ENCODE data around the gene PDP2.

PDP2 gene

GRCh38 chr16:66902648-66903543 is 22.6 kb downstream of the PDP2 start:
- no peaks in the 10 kb centered on the region for H3K4me1 ChIP-seq (ENCODE audit: control insufficient read depth, insufficient read depth, low read length)
- H3K9me3 ChIP-seq (ENCODE audit: control insufficient read depth, low read length) = no peaks in the 10 kb centered on the region
- H3K27me3 ChIP-seq (ENCODE audit: control insufficient read depth, insufficient read depth, low read length, poor library complexity, severe bottlenecking) = no peaks in the 10 kb centered on the region
- no peak overlapping the region for H3K27ac ChIP-seq (ENCODE audit: insufficient read depth, low read depth, low read length, poor library complexity, severe bottlenecking)
- 85 to 86% methylated on average over 14 of the region's 14 CpGs for WGBS, 2 experiments
- no peak overlapping the region for H3K4me3 ChIP-seq (ENCODE audit: insufficient read depth, low read depth, low read length)
- no peaks in the 10 kb centered on the region for H3K36me3 ChIP-seq (ENCODE audit: control insufficient read depth, insufficient read depth, low read length)

DNA sequence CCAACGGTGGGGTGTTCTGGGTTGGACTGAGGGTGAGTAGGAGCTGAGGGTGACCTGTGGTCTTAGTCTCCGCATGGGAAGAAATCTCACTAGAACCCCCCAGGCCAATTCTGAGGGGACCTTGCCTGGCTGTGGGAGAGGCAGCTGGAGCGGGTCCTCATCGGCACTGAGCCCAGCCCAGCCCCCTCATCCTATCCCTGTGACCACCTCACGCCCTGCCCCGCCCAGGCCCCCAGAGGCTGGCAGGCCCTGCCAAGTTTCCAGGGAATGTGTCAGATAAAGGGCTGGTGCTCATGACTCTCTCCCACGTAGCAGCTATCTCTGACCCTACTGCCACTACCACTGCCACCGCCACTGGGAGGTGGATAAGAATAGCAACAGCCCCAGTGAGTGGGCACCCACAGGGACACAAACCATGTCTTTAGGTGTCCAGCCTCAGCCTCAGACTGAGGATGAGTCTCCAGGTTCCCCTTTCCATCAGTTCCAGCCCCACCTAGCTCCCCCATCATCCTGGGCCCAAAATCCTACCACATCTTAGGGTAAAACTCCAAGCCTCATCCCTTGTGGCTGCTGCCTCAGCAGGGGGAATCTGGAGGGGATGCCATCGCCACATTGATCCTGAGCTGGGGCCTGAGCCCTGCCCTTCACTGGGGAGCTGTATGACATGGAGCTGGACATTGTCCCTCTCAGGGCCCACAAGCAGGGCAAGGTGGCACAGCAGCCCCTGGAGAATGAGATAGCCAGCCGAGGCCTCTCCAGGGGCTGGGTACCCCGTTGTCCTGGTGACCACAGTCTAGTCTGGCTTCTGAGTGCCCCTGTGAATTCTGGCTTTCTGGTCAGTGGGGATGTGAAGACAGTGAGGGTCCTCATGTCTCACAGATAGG is 23.5 kb downstream of the PDP2 start:
- H3K27ac ChIP-seq (ENCODE audit: insufficient read depth, low read depth, low read length, poor library complexity, severe bottlenecking) = no peak overlapping the region
- H3K4me3 ChIP-seq (ENCODE audit: insufficient read depth, low read depth, low read length) = no peak overlapping the region
- H3K27me3 ChIP-seq (ENCODE audit: control insufficient read depth, insufficient read depth, low read length, poor library complexity, severe bottlenecking) = no peaks in the 10 kb centered on the region
- H3K36me3 ChIP-seq (ENCODE audit: control insufficient read depth, insufficient read depth, low read length) = no peaks in the 10 kb centered on the region
- 90 to 92% methylated on average over 11 of the region's 11 CpGs for WGBS, 2 experiments
- no peaks in the 10 kb centered on the region for H3K9me3 ChIP-seq (ENCODE audit: control insufficient read depth, low read length)
- no peaks in the 10 kb centered on the region for H3K4me1 ChIP-seq (ENCODE audit: control insufficient read depth, insufficient read depth, low read length)

DNA sequence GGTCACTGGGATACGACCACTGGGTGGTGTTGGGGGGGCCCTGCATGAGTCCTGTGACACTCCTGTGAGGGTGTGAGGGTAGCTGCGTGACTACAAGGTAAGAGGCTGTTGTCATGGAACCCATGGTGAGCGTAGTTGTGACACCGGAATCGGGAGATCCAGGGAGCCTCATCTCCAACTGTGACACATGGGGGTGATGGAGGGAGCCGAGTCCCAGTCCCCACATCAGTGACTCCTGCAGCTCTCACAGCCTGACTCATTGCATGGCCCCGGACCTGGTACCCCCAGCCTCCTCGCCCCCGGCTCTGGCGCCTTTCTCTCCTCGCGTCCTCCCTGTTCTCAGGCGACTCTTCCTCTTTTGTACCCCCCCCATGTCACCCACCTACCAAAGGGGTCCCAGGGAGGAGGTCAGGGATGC is 24.1 kb downstream of the PDP2 start:
- no peaks in the 10 kb centered on the region for H3K36me3 ChIP-seq (ENCODE audit: control insufficient read depth, insufficient read depth, low read length)
- no peaks in the 10 kb centered on the region for H3K4me1 ChIP-seq (ENCODE audit: control insufficient read depth, insufficient read depth, low read length)
- WGBS, 2 experiments = 91 to 95% methylated on average over 13 of the region's 13 CpGs
- H3K4me3 ChIP-seq (ENCODE audit: insufficient read depth, low read depth, low read length) = no peak overlapping the region
- H3K27me3 ChIP-seq (ENCODE audit: control insufficient read depth, insufficient read depth, low read length, poor library complexity, severe bottlenecking) = no peaks in the 10 kb centered on the region
- H3K9me3 ChIP-seq (ENCODE audit: control insufficient read depth, low read length) = no peaks in the 10 kb centered on the region
- no peak overlapping the region for H3K27ac ChIP-seq (ENCODE audit: insufficient read depth, low read depth, low read length, poor library complexity, severe bottlenecking)

DNA sequence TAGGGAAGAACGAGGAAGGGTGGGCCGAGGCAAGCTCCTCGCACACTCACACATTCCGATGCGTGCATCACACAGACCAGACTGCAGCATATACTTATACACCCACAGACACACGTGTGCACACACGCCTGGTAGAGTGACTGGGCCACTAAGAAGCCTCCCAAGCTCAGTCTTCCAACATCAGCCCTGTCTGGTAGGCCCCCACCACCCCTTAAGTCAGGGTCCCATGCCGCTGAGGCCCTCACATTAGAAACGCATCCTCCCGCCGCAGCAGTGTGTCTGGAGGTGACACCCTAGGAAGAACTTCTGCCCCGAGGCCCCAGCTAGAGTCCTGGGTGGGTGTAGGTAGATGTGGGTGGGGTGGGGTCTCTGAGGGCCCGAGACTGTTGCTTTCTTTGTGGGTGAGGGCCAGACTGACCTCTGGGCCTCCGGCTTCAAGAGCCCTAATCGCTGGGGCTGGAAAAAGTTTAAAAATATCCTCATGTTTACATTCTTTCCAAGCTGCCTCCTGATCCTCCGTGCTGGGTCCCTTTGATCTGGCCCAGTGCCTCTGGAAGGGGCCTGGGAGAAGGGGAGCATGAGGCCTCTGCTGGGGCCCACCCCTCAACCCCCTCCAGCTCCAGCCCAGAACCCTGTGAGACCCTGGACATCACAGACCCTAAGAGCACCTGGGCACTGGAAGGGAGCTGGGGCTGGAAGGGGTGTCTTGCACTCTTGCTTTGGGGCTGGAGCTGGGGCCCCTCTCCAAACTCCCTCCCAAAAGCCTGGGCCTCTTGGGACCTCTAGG is 24.7 kb downstream of the PDP2 start:
- no peaks in the 10 kb centered on the region for H3K4me1 ChIP-seq (ENCODE audit: control insufficient read depth, insufficient read depth, low read length)
- no peaks in the 10 kb centered on the region for H3K36me3 ChIP-seq (ENCODE audit: control insufficient read depth, insufficient read depth, low read length)
- WGBS, 2 experiments = 88% methylated on average over 16 of the region's 16 CpGs
- no peaks in the 10 kb centered on the region for H3K9me3 ChIP-seq (ENCODE audit: control insufficient read depth, low read length)
- H3K27me3 ChIP-seq (ENCODE audit: control insufficient read depth, insufficient read depth, low read length, poor library complexity, severe bottlenecking) = no peaks in the 10 kb centered on the region
- no peak overlapping the region for H3K27ac ChIP-seq (ENCODE audit: insufficient read depth, low read depth, low read length, poor library complexity, severe bottlenecking)
- H3K4me3 ChIP-seq (ENCODE audit: insufficient read depth, low read depth, low read length) = no peak overlapping the region

- H3K27me3 ChIP-seq (ENCODE audit: control insufficient read depth, insufficient read depth, low read length, poor library complexity, severe bottlenecking) = no peaks in the 10 kb centered on the region
- no peak overlapping the region for H3K27ac ChIP-seq (ENCODE audit: insufficient read depth, low read depth, low read length, poor library complexity, severe bottlenecking)
- WGBS, 2 experiments = 80 to 82% methylated on average over 11 of the region's 11 CpGs
These were observed 25.6 kb downstream of the PDP2 start for GRCh38 chr16:66905633-66906539.

GRCh38 chr16:66906916-66907836 is 26.9 kb downstream of the PDP2 start:
- Histone ChIP-seq H3K27me3 (ENCODE audit: control insufficient read depth, insufficient read depth, low read length, poor library complexity, severe bottlenecking) (no peaks in the 10 kb centered on the region), H3K4me3 (ENCODE audit: insufficient read depth, low read depth, low read length) (no peak overlapping the region), H3K4me1 (ENCODE audit: control insufficient read depth, insufficient read depth, low read length) (no peaks in the 10 kb centered on the region), H3K27ac (ENCODE audit: insufficient read depth, low read depth, low read length, poor library complexity, severe bottlenecking) (no peak overlapping the region), H3K36me3 (ENCODE audit: control insufficient read depth, insufficient read depth, low read length) (no peaks in the 10 kb centered on the region), H3K9me3 (ENCODE audit: control insufficient read depth, low read length) (no peaks in the 10 kb centered on the region)
- 80 to 85% methylated on average over 7 of the region's 7 CpGs for WGBS, 2 experiments

More at GRCh38 chr16:66905633-66906539, 25.6 kb downstream of the PDP2 start:
- Histone ChIP-seq H3K36me3 (ENCODE audit: control insufficient read depth, insufficient read depth, low read length) (no peaks in the 10 kb centered on the region), H3K4me3 (ENCODE audit: insufficient read depth, low read depth, low read length) (no peak overlapping the region), H3K4me1 (ENCODE audit: control insufficient read depth, insufficient read depth, low read length) (no peaks in the 10 kb centered on the region), H3K9me3 (ENCODE audit: control insufficient read depth, low read length) (no peaks in the 10 kb centered on the region)

- WGBS, 2 experiments = 88 to 90% methylated on average over 3 of the region's 3 CpGs
- H3K9me3 ChIP-seq (ENCODE audit: control insufficient read depth, low read length) = no peaks in the 10 kb centered on the region
- H3K27me3 ChIP-seq (ENCODE audit: control insufficient read depth, insufficient read depth, low read length, poor library complexity, severe bottlenecking) = no peaks in the 10 kb centered on the region
- H3K4me1 ChIP-seq (ENCODE audit: control insufficient read depth, insufficient read depth, low read length) = no peaks in the 10 kb centered on the region
- H3K4me3 ChIP-seq (ENCODE audit: insufficient read depth, low read depth, low read length) = no peak overlapping the region
- no peak overlapping the region for H3K27ac ChIP-seq (ENCODE audit: insufficient read depth, low read depth, low read length, poor library complexity, severe bottlenecking)
- H3K36me3 ChIP-seq (ENCODE audit: control insufficient read depth, insufficient read depth, low read length) = no peaks in the 10 kb centered on the region
These were observed 27.8 kb downstream of the PDP2 start for GRCh38 chr16:66908116-66908515.

DNA sequence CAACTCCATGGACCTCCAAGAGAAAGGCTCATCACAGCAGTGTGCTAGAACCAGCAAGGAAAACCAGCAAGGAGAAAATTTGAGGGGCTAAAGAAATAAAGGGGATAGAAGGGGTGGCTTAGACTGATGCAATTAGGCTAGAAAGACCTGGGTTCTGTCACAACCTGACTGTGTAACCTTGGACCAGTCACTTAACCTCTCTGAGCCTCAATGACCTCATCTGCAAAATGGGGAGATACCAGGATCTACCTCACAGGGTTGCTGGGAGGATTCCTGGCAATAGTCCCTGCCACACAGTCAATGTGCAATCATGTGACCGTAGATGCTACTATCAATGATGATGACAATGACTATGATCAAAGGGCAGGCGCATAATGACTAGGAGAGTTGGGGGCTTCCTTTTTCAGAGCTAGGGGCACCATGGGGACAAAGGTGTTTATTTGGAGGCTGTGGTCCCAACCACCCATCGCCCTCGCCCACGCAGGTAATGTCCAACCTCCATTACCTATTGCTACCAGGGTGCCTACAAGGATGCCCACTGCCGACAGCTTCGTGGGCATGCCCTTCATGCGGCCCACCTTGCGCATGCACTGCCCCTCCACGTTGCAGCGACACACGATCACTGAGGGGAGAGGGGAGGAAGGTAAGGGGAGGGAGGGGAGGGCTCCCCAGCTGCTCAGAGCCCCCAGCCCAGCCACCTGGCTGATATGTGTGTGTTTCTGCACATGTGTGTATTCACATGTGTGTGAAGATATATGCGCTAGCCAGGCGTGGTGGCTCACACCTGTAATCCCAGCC is 28.6 kb downstream of the PDP2 start:
- H3K4me3 ChIP-seq (ENCODE audit: insufficient read depth, low read depth, low read length) = no peak overlapping the region
- no peak overlapping the region for H3K27ac ChIP-seq (ENCODE audit: insufficient read depth, low read depth, low read length, poor library complexity, severe bottlenecking)
- no peaks in the 10 kb centered on the region for H3K36me3 ChIP-seq (ENCODE audit: control insufficient read depth, insufficient read depth, low read length)
- no peaks in the 10 kb centered on the region for H3K27me3 ChIP-seq (ENCODE audit: control insufficient read depth, insufficient read depth, low read length, poor library complexity, severe bottlenecking)
- H3K9me3 ChIP-seq (ENCODE audit: control insufficient read depth, low read length) = no peaks in the 10 kb centered on the region
- WGBS, 2 experiments = 92% methylated on average over 14 of the region's 14 CpGs
- no peaks in the 10 kb centered on the region for H3K4me1 ChIP-seq (ENCODE audit: control insufficient read depth, insufficient read depth, low read length)
